H7 (cell line): ENCODE data around the gene SLCO1B1. TPM values are rescaled to one million over a fixed set of nuclear protein-coding genes. Genes with fewer than 3 reads are reported as not detected.
A peak's percentile ranks its signal among the peaks of the same experiment; 100 is the strongest.
"Not testable (repeated sequence)": the region's sequence is repeated elsewhere in the genome, so short reads cannot be mapped to it uniquely, and the experiment has no call there.

Source experiments
- DNase-seq: peaks from one replicate; pipeline ENCODE4 v3.0.0; 2012
- H3K27me3 ChIP-seq: 2 replicates; pipeline ENCODE4 v1.6.0; 2011; ENCODE audit warnings: mild to moderate bottlenecking, low read length; ENCODE audit not compliant: control insufficient read depth, insufficient read depth
- H3K36me3 ChIP-seq: replicated peaks from 2 replicates; pipeline ENCODE4 v1.5.1; 2011; ENCODE audit warnings: low read length; ENCODE audit not compliant: control insufficient read depth, insufficient read depth
- H3K4me3 ChIP-seq: 2 replicates; pipeline ENCODE4 v1.5.1; 2011; ENCODE audit warnings: low read depth, mild to moderate bottlenecking, control low read depth, low read length, moderate library complexity; ENCODE audit not compliant: insufficient read depth
- total RNA-seq: library from RNA; depleted of rRNA; stranded (reverse); fragments of >200 nt; shearing (Covaris generic); gene quantifications from 2 replicates; pipeline ENCODE4 v1.2.3, GENCODE V29; 2014

The SLCO1B1 gene
- total RNA-seq, 1 experiment from 2014 or later: not detected

DNA sequence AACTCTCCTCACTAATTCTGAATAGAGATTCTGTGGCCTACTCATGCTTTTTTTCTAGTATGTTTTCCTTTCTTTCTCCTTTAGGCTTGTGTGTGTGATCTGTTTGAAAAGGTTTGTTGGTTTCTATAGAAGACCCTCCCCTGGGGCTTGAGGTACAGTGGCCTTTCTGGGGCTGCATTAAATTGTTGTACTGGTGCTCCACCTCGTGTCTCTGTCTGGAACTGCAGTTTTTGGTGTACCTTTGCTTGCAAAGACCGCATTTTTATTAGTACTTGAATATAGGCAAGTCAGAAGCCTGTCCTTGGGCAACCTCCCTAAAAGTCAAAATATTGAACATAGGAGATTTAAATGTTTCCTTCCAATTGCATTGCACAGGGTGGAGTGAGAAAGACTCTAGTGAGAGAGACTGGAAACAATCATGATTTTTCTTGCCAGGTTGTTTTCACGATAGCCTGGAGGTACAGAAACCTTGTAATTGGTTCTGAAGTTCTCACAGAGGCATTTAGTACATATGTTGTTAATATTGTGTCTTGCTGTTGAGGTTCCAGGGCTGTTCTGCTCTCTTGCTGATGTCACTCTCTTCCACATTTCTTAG lies 39.0 kb downstream of the SLCO1B1 start:
- Histone ChIP-seq H3K36me3 (no peaks in the 10 kb centered on the region), H3K27me3 (no peaks in the 10 kb centered on the region), H3K4me3 (no peak overlapping the region)
- DNase-seq: peak; percentile 46

DNA sequence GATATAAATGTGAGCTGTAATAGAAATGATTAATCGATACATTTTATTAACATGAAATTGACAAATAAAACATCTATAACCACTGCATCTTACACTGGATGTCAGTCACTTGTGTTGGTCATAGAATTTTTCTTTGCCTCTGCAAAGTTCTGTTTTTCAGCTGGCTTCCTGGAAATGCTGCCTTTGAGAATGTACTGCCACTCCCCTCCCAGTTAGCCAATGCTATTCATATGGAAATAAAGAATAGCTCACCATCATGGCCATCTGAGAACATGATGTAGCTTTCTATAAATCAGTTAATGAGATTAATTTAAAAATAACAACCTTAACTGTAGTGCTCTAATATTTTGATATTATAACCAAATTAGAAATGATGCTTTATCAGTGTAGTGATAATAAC lies 41.1 kb downstream of the SLCO1B1 start:
- no peaks in the 10 kb centered on the region for H3K27me3 ChIP-seq
- DNase-seq: no peak
- no peaks in the 10 kb centered on the region for H3K36me3 ChIP-seq
- H3K4me3 ChIP-seq: no peak overlapping the region

DNA sequence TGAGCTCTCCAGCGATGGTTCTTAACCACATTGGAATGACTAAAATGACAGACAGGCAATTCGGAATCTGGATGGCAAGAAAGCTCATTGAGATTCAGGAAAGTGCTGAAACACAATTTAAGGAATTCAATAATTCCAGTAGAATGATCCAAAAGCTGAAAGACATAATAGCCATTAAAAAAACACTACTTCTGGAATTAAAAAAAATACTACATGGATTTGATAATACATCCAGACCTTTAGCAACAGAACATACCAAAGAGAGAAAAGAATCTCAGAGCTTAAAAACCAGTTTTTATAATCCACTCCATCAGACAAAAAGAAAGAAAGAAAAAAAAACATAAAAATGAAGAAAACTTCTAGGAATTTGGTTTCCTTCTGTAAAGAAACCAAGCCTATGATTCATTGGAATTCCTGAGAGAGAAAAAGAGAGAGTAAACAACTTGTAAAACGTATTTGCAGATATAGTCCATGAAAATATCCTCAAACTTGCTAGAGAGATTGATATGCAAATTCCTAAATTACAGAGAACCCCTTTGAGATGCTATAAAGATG lies 52.8 kb downstream of the SLCO1B1 start:
- Histone ChIP-seq H3K27me3 (no peaks in the 10 kb centered on the region), H3K4me3 (no peak overlapping the region), H3K36me3 (no peaks in the 10 kb centered on the region)
- no peak for DNase-seq

DNA sequence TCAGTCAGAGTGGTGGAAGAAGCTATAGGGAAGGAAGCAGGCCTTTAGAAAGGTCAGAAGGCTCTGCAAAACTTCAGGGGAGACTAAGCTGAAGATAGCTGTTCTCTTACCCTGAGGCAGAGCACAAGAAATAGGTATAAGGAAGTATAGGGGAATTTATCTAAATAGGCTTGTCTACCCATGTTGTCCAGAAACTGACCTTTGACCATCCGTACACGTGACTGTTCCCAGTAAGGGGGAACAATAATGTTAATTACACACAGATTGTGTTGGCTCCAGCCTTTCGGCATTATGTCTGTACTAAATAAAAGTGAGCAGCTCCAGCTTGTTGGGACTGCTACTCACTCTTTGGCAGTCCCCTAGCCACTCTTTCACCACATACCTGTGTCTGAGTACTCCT lies 59.0 kb downstream of the SLCO1B1 start:
- DNase-seq: no peak
- Histone ChIP-seq H3K27me3 (no peaks in the 10 kb centered on the region), H3K4me3 (no peak overlapping the region), H3K36me3 (no peaks in the 10 kb centered on the region)

DNA sequence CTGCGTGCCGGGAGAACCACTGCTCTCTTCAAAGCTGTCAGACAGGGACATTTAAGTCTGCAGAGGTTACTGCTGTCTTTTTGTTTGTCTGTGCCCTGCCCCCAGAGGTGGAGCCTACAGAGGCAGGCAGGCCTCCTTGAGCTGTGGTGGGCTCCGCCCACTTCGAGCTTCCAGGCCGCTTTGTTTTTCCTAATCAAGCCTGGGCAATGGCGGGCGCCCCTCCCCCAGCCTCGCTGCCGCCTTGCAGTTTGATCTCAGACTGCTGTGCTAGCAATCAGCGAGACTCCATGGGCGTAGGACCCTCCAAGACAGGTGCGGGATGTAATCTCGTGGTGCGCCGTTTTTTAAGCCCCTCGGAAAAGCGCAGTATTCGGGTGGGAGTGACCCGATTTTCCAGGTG lies 83.4 kb downstream of the SLCO1B1 start:
- not testable (repeated sequence) for H3K27me3 ChIP-seq, H3K36me3 ChIP-seq, DNase-seq
- H3K4me3 ChIP-seq: peak overlapping the region; percentile 30; the same call in 1 of the 2 replicates

DNA sequence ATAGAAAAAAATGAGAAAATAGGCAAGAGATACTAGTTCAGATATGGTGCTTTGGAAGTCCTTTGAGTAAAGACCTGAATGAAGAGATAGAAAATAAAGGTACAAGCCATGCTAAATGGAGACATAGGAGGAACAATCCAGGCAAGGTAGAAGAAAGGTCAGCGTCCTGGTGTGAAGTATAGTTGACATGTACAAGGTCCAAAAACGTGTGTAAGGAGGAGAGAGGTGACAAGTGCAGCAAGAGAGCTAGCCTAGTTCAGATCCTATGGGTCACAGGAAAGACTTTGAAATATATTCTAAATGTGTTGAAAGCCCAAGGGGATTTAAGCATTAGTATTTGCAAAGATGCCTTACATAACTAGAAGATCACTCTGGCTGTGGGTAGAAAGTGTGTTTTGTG lies 88.2 kb downstream of the SLCO1B1 start:
- H3K27me3 ChIP-seq: no peaks in the 10 kb centered on the region
- no peak for DNase-seq
- H3K4me3 ChIP-seq: no peak overlapping the region
- H3K36me3 ChIP-seq: no peaks in the 10 kb centered on the region

DNA sequence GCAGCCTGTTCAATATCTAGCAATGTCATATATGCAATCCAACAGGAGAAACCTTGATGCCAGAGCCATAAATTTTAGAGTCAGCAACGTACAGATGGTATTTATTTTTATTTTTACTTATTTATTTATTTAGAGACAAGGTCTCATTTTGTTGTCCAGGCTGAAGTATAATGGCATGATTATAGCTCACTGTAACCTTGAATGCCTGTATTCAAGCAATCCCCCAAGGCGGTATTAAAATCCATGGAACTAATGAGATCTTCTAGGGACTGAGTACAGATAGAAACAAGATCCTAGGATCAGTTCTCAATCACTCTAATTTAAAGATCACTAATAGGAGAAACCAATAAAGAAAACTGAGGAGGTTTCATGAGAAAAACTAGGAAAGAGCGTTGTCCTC lies 89.3 kb downstream of the SLCO1B1 start:
- H3K27me3 ChIP-seq: no peaks in the 10 kb centered on the region
- H3K36me3 ChIP-seq: no peaks in the 10 kb centered on the region
- no peak for DNase-seq
- H3K4me3 ChIP-seq: no peak overlapping the region

DNA sequence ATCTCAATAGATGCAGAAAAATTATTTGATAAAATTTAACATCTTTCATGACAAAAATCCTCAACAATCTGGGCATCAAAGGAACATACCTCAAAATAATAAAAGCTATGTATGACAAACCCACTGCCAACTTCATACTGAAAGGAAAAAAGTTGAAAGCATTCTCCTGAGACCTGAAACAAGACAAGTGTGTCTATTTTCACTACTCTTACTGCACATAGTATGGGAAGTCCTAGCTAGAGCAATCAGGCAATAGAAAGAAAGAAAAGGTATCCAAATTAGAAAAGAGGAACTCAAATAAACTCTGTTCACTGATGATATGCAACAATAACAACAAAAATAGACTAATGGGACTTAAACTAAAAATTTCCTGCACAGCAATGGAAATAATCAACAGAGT lies 90.1 kb downstream of the SLCO1B1 start:
- no peak for DNase-seq
- Histone ChIP-seq H3K27me3 (no peaks in the 10 kb centered on the region), H3K36me3 (no peaks in the 10 kb centered on the region), H3K4me3 (no peak overlapping the region)

DNA sequence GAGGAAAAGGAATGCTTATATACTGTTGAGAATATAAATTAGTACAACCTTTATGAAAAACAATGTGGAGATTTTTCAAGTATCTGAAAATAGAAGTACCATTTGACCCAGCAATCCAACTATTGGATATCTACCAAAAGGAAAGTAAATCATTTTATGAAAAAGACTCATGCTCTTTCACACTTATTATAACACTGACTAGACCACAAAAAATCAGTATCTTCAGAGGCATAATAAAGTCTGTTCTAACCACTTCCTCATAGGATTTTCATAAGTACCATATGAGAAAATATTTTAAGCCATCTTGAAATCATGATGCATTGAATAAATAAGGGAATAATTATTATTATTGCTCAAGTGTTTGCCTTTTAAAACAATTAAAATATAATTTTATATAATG lies 90.8 kb downstream of the SLCO1B1 start:
- DNase-seq: no peak
- Histone ChIP-seq H3K36me3 (no peaks in the 10 kb centered on the region), H3K4me3 (no peak overlapping the region), H3K27me3 (no peaks in the 10 kb centered on the region)

DNA sequence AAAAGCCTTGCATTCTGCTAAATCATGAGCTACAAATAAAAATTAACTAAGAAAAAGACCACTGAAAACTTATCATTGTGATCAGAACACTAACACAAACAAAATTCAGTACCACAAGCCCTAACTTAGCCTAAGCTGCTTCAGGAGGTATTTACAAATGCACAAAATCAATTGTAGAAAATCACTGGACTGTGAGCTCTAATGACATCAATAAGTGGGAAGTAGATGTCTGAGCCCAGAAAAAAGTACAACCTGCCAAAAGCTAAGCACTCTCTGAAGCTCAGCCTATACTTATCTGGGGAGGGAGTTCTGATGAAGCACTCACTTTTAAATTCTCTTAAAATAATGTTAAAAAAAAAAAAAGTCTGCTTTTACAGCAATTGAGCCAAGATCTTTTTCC lies 92.9 kb downstream of the SLCO1B1 start:
- no peaks in the 10 kb centered on the region for H3K36me3 ChIP-seq
- H3K4me3 ChIP-seq: no peak overlapping the region
- no peaks in the 10 kb centered on the region for H3K27me3 ChIP-seq
- no peak for DNase-seq

DNA sequence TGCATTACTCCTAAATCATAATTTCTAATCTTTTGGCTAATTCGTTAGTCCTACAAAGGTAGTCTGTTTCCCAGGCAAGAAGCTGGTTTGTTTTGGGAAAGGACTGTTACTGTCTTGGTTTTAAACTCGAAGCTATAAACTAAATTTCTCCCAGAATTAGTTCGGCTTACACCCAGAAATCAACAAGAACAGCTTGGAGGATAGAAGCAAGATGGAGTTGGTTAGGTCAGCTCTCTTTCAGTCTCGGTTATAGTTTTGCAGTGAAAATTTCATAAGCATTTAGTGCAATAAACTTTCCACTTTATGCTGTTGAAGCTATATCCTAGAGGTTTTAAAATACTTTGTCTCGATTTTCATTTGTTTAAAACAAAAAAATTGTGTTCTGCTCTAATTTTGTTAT lies 103.4 kb downstream of the SLCO1B1 start:
- Histone ChIP-seq H3K27me3 (no peaks in the 10 kb centered on the region), H3K4me3 (no peak overlapping the region), H3K36me3 (no peaks in the 10 kb centered on the region)
- DNase-seq: no peak

DNA sequence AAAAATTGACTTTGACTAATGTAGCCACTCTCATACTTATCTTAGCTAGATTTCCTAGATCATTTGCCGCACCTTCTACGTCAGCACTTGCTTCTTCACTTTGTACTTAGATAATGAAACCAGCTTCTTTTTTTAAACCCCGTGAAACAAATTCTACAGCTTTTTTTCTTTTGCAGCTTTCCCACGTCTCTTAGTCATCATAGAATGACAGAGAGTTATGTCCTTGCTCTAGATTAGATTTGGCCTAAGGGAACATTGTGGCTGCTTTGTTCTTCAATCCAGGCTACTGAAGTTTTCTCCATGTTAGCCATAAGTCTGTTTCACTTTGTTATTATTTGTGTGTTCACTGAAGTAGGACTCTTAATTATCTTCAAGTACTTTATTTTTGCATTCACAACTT lies 108.9 kb downstream of the SLCO1B1 start:
- no peaks in the 10 kb centered on the region for H3K27me3 ChIP-seq
- no peak for DNase-seq
- H3K4me3 ChIP-seq: no peak overlapping the region
- H3K36me3 ChIP-seq: no peaks in the 10 kb centered on the region

DNA sequence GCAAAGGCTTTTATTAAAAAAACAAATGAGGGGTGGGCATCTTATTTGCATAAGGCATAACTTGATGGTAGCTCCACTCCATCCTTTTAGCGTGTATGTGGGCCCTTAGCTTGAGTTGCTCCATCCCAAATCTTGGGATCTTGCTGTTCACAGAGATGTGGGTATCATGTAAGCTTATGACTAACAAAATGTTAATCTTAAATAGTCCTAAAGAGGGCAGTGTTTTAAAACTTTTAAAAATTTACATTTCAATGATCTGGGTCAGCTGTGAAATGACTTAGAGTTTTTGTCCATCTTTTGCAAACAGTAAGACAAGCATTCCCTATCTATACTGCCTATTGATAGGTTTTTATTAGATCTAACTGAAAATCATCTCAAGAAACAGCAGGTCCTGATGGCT lies 117.7 kb downstream of the SLCO1B1 start:
- DNase-seq: peak; percentile 1
- no peak overlapping the region for H3K4me3 ChIP-seq
- H3K36me3 ChIP-seq: no peaks in the 10 kb centered on the region
- H3K27me3 ChIP-seq: no peaks in the 10 kb centered on the region

DNA sequence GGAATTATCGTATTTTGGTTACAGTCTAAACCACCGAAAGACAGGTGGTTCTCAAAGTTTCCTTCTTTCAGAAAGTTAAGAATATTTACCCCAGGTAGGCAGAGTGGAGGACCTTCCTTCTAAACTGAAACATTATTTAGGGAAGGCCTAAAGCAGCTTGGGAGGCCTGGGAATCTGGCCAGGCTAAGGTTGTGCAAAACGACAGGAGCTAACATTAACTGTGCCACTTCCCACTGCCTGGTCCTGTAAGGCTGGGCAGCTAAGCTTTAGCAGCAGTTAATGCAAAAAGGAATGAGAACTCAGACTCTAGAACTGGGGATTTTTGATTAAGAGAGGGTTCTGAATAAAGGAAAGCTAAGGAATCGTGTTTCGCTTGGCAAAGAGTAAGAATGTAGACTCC lies 121.1 kb downstream of the SLCO1B1 start:
- H3K27me3 ChIP-seq: no peaks in the 10 kb centered on the region; the same call in 1 of the 2 replicates
- H3K4me3 ChIP-seq: no peak overlapping the region
- H3K36me3 ChIP-seq: no peaks in the 10 kb centered on the region
- DNase-seq: no peak

DNA sequence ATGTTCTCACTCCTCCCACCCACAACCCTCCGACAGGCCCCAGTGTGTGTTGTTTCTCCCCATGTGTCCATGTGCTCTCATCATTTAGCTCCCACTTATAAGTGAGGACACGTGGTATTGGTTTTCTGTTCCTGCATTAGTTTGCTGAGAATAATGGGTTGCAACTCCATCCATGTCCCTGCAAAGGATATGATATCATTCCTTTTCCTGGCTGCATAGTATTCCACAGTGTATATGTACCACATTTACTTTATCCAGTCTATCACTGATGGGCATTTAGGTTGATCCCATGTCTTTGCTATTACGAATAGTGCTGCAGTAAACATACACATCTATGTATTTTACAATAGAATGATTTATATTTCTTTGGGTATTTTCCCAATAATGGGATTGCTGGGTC lies 126.2 kb downstream of the SLCO1B1 start:
- Histone ChIP-seq H3K4me3 (no peak overlapping the region), H3K36me3 (no peaks in the 10 kb centered on the region), H3K27me3 (no peaks in the 10 kb centered on the region; the same call in 1 of the 2 replicates)
- DNase-seq: no peak

DNA sequence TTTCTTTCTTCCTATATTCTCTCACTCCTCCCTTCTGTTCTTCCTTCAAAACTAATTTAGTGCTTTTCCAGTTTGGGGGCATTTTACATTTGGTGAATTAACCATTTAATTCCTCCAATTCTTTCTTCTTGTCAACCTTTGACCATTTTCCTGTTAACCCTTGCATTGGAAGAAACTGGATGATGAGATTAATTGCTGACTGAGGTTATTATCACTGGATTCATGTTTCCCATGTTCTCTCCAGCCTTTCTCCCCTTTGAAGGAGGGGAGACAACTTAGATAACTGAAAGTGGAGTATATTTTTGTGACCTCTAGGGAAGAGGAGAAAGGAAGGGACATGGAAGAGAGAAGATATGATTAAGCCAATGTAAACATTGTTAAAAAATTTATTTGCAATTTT lies 133.2 kb downstream of the SLCO1B1 start:
- Histone ChIP-seq H3K4me3 (no peak overlapping the region), H3K36me3 (no peaks in the 10 kb centered on the region), H3K27me3 (no peaks in the 10 kb centered on the region)
- no peak for DNase-seq
